Measurements from ENCODE around the gene TEAD3. TPM values are rescaled to one million over a fixed set of nuclear protein-coding genes. Genes with fewer than 3 reads are reported as not detected.
A peak's percentile ranks its signal among the peaks of the same experiment; 100 is the strongest.

The TEAD3 gene
- total and polyA plus RNA-seq, 7 donors = 14.4 to 95.8 (median 50.4) TPM

DNA sequence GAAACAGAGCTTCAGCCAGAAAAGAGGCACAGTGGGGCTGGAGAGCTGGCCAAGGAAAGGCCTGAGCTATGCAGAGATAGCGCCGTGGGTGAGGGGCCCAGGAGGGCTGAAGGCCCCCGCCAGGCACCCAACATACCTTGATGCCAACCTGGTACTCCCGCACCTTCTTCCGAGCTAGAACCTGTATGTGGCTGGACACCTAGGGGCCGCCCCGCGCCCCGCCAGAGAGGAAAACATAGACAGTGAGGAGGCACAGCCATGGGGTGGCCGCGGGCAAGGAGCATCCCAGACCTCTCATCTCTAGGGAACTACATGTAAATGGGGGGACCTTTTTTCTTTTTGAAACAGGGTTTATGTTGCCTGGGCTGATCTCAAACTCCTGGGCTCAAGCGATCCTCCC is 16.7 kb downstream of the TEAD3 start:
- H3K36me3 ChIP-seq = peaks cover 4 to 100% (median 61%) of the 10 kb centered on the region in 4 donors
- no peaks in the 10 kb centered on the region for H3K9me3 ChIP-seq
- H3K27ac ChIP-seq = peak overlapping the region in 3 of 4 donors; percentile 100
- H3K4me1 ChIP-seq = peaks cover 0 to 33% (median 16%) of the 10 kb centered on the region in 4 donors
- TF ChIP-seq, protein P1, sequence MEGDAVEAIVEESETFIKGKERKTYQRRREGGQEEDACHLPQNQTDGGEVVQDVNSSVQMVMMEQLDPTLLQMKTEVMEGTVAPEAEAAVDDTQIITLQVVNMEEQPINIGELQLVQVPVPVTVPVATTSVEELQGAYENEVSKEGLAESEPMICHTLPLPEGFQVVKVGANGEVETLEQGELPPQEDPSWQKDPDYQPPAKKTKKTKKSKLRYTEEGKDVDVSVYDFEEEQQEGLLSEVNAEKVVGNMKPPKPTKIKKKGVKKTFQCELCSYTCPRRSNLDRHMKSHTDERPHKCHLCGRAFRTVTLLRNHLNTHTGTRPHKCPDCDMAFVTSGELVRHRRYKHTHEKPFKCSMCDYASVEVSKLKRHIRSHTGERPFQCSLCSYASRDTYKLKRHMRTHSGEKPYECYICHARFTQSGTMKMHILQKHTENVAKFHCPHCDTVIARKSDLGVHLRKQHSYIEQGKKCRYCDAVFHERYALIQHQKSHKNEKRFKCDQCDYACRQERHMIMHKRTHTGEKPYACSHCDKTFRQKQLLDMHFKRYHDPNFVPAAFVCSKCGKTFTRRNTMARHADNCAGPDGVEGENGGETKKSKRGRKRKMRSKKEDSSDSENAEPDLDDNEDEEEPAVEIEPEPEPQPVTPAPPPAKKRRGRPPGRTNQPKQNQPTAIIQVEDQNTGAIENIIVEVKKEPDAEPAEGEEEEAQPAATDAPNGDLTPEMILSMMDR (IDR thresholded peaks at IDR 0.05) = no peak
- no peak for TF ChIP-seq EP300 (IDR thresholded peaks at IDR 0.05)
- TF ChIP-seq POLR2A (IDR thresholded peaks at IDR 0.05) = no peak
- no peak for TF ChIP-seq POLR2AphosphoS5 (IDR thresholded peaks at IDR 0.05)
- WGBS, 2 donors = 96 to 97% methylated on average over 12 of the region's 12 CpGs
- no peaks in the 10 kb centered on the region for H3K27me3 ChIP-seq
- intact Hi-C loops (cut with DNase I) = no loop called here
- H3K4me3 ChIP-seq = no peak overlapping the region
- no peak for DNase-seq

DNA sequence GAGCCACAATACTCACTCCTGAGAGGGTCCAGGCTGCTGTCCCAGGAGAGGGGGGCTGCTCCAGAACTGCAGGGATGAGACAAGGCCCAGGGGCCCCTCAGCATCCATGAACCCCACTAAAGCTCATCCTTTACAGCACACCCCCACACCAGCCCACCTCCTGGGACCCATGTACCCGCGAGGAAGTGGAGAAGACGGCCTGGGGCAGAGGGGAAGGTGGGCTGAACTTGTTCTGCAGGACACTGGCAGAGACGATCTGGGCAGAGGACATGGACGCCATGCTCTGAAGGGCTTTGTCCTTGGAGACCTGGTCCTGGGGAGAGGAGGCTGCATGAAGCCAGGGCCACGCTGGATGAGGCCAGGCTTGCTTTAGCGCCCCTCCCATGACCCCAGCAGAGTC is 18.6 kb downstream of the TEAD3 start:
- H3K9me3 ChIP-seq = no peaks in the 10 kb centered on the region
- H3K27me3 ChIP-seq = no peaks in the 10 kb centered on the region
- peaks cover 14 to 99% (median 62%) of the 10 kb centered on the region in 4 donors for H3K36me3 ChIP-seq
- TF ChIP-seq POLR2AphosphoS5 (IDR thresholded peaks at IDR 0.05) (peak in 2 of 4 donors; percentile 14 to 41), EP300 (IDR thresholded peaks at IDR 0.05) (no peak)
- TF ChIP-seq, protein P1 (IDR thresholded peaks at IDR 0.05) = no peak
- H3K4me1 ChIP-seq = peaks cover 0 to 16% (median 3%) of the 10 kb centered on the region in 4 donors
- H3K4me3 ChIP-seq = no peak overlapping the region
- 91 to 96% methylated on average over 7 of the region's 7 CpGs for WGBS, 2 donors
- peak overlapping the region in 1 of 4 donors; percentile 18 for H3K27ac ChIP-seq
- no peak for DNase-seq
- intact Hi-C loops (cut with DNase I) = no loop called here

DNA sequence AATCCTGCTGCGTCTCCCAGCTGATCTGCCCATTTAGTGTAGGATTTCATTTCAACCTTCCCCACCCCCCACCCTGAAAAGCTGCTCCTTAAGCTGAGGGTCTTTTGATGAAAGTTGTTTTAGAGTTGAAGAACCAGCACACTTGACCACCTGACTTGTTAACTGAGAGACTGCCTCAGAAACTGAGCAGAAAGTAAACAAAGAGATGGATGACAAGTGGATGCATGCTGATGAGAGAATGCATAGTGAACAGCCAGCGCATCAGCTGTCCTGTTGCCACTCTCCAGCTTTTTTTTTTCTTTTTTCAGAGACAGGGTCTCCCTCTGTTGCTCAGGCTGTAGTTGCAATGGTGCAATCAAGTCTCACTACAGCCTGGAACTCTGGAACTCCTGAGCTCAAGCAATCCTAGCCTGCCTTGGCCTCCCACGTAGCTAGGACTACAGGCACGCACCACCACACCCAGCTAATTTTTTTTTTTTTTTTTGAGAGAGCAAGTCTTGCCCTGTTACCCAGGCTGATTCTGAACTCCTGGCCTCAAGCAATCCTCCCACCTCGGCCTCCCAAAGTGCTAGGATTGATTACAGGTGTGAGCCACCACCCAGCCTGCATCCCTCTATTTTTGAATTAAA is 19.2 kb downstream of the TEAD3 start:
- TF ChIP-seq EP300 (IDR thresholded peaks at IDR 0.05) (no peak), POLR2A (IDR thresholded peaks at IDR 0.05) (no peak), POLR2AphosphoS5 (IDR thresholded peaks at IDR 0.05) (no peak)
- TF ChIP-seq, protein P1 (IDR thresholded peaks at IDR 0.05) = no peak
- DNase-seq = no peak
- H3K27me3 ChIP-seq = no peaks in the 10 kb centered on the region
- 94% methylated on average over 5 of the region's 5 CpGs for WGBS, 2 donors
- H3K36me3 ChIP-seq = peaks cover 14 to 99% (median 65%) of the 10 kb centered on the region in 4 donors
- intact Hi-C loops (cut with DNase I) = no loop called here
- H3K4me1 ChIP-seq = peaks cover 0 to 16% (median 4%) of the 10 kb centered on the region in 4 donors
- no peaks in the 10 kb centered on the region for H3K9me3 ChIP-seq
- H3K4me3 ChIP-seq = no peak overlapping the region
- peak overlapping the region in 1 of 4 donors; percentile 18 for H3K27ac ChIP-seq

DNA sequence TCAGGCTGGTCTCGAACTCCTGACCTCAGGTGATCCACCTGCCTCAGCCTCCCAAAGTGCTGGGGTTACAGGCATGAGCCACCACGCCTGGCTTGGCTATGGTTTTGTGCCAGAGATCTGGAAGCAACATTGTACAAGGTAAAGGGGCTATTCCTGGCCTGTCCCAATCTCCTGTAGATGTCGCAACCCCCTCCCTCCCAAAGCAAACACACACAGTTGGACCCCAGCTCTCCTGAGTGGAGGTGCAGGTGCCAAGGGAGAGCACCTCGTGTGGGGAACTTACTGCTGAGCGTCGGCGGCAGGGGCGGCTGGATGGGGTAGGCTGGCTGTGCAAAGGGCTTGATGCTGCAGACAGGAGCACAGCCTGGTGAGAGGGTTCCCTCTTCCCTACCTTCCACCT is 19.9 kb downstream of the TEAD3 start:
- intact Hi-C loops (cut with DNase I) = no loop called here
- Histone ChIP-seq H3K4me3 (no peak overlapping the region), H3K27ac (no peak overlapping the region), H3K4me1 (peaks cover 0 to 18% (median 10%) of the 10 kb centered on the region in 4 donors), H3K9me3 (no peaks in the 10 kb centered on the region), H3K27me3 (no peaks in the 10 kb centered on the region), H3K36me3 (peaks cover 18 to 99% (median 68%) of the 10 kb centered on the region in 4 donors)
- TF ChIP-seq POLR2A (IDR thresholded peaks at IDR 0.05) = no peak
- TF ChIP-seq, protein P1 (IDR thresholded peaks at IDR 0.05) = no peak
- no peak for TF ChIP-seq EP300 (IDR thresholded peaks at IDR 0.05)
- TF ChIP-seq POLR2AphosphoS5 (IDR thresholded peaks at IDR 0.05) = peak in 1 of 4 donors; percentile 9
- DNase-seq = no peak
- 87 to 89% methylated on average over 8 of the region's 8 CpGs for WGBS, 2 donors

Measured in sigmoid colon (tissue), 7 donors.